Vagina (tissue), 2 donors: ENCODE data around the gene LCT. TPM values are rescaled to one million over a fixed set of nuclear protein-coding genes. Genes with fewer than 3 reads are reported as not detected.

Source experiments
- DNase-seq, 2 donors: peaks; one replicate each; pipeline ENCODE4 v3.0.0-alpha.2; 2017; ENCODE audit errors: extremely low spot score in 2 of 2
- H3K27ac ChIP-seq: fragments of 200-600 bp; sonication (generic); one replicate; pipeline ENCODE4 v1.5.1; 2019
- H3K27me3 ChIP-seq: fragments of 200-600 bp; sonication (generic); one replicate; pipeline ENCODE4 v1.5.1; 2019
- H3K36me3 ChIP-seq, 2 donors: fragments of 200-600 bp; sonication (generic); one replicate each; pipeline ENCODE4 v1.5.1; 2017 to 2019
- H3K4me1 ChIP-seq: fragments of 200-600 bp; sonication (generic); one replicate; pipeline ENCODE4 v1.5.1; 2019
- H3K4me3 ChIP-seq, 2 donors: fragments of 200-600 bp; sonication (generic); 1 replicate in 1 of 2; 2 replicates in 1 of 2; pipeline ENCODE4 v1.5.1; 2016 to 2019
- H3K9me3 ChIP-seq: fragments of 200-600 bp; sonication (generic); one replicate; pipeline ENCODE4 v1.5.1; 2019
- POLR2A ChIP-seq, 2 donors: fragments of 450-650 bp; IDR thresholded peaks; one replicate each; pipeline ENCODE4 v1.6.1; 2017; ENCODE audit warnings: antibody characterized with exemption in 2 of 2, mild to moderate bottlenecking in 2 of 2, moderate library complexity in 2 of 2
- POLR2AphosphoS5 ChIP-seq, 2 donors: sonication (generic); formaldehyde crosslinking; IDR thresholded peaks; one replicate each; pipeline ENCODE4 v1.9.0; 2017; ENCODE audit warnings: antibody characterized with exemption in 2 of 2, mild to moderate bottlenecking in 2 of 2, low read depth in 1 of 2; ENCODE audit not compliant: insufficient read depth in 1 of 2
- intact Hi-C: fragments of 100-400 bp; cut with DNase I; formaldehyde crosslinking; loops from one replicate; pipeline ENCODE4 v1.15.1; 2023
- small RNA-seq: library from RNA; depleted of rRNA; stranded (forward); fragments of <200 nt; gene quantifications from one replicate; pipeline ENCODE3, GENCODE V24; 2016
- total RNA-seq: library from RNA; depleted of rRNA; stranded (reverse); fragments of >200 nt; gene quantifications from one replicate; pipeline ENCODE4 v1.2.3, GENCODE V29; 2016
- TF ChIP-seq, protein P1 (sequence below), 3 experiments: fragments of 450-650 bp in 2 of 3; fragments of 200-600 bp in 1 of 3; sonication (generic) in 1 of 3; IDR thresholded peaks; one replicate each; pipeline ENCODE4 v1.5.1; 2017 to 2019; ENCODE audit warnings: antibody characterized with exemption in 3 of 3, mild to moderate bottlenecking in 2 of 3, moderate library complexity in 2 of 3

LCT gene
- total RNA-seq, 1 donor from 2014 or later, result not detected

DNA sequence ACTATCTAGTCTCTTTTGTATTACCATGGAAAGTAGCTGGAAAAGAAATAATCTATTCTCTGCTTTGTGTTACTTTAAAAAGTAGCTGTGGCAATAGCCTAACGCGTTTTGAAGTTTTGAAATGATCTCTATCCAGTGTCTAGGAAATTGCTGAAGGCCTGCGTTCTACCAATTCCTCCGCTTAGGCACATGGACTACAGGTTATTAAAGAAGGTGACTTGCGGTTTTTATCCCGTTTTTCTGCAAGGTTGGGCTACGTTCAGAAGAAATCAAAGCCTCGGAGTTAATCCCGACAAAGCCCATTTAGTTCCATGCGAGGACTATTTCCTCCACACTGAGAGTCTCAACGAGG, 96.0 kb downstream of the LCT start:
- peak overlapping the region; percentile 71 to 99 for H3K4me3 ChIP-seq
- peak overlapping the region; percentile 100 for H3K27ac ChIP-seq
- no peaks in the 10 kb centered on the region for H3K9me3 ChIP-seq
- no peaks in the 10 kb centered on the region for H3K36me3 ChIP-seq
- TF ChIP-seq, protein P1, sequence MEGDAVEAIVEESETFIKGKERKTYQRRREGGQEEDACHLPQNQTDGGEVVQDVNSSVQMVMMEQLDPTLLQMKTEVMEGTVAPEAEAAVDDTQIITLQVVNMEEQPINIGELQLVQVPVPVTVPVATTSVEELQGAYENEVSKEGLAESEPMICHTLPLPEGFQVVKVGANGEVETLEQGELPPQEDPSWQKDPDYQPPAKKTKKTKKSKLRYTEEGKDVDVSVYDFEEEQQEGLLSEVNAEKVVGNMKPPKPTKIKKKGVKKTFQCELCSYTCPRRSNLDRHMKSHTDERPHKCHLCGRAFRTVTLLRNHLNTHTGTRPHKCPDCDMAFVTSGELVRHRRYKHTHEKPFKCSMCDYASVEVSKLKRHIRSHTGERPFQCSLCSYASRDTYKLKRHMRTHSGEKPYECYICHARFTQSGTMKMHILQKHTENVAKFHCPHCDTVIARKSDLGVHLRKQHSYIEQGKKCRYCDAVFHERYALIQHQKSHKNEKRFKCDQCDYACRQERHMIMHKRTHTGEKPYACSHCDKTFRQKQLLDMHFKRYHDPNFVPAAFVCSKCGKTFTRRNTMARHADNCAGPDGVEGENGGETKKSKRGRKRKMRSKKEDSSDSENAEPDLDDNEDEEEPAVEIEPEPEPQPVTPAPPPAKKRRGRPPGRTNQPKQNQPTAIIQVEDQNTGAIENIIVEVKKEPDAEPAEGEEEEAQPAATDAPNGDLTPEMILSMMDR (IDR thresholded peaks at IDR 0.05), result no peak
- no peak for TF ChIP-seq POLR2AphosphoS5 (IDR thresholded peaks at IDR 0.05; ENCODE audit: insufficient read depth in 1 of 2, low read depth in 1 of 2)
- no peak for TF ChIP-seq POLR2A (IDR thresholded peaks at IDR 0.05)
- peaks cover 29% of the 10 kb centered on the region for H3K4me1 ChIP-seq
- no peak for DNase-seq
- H3K27me3 ChIP-seq, result no peaks in the 10 kb centered on the region
- intact Hi-C loops, result loop anchor here (10.0 kb wide), 1 partner anchor 244 kb away; the partner anchor contains the start of gene DARS1

DNA sequence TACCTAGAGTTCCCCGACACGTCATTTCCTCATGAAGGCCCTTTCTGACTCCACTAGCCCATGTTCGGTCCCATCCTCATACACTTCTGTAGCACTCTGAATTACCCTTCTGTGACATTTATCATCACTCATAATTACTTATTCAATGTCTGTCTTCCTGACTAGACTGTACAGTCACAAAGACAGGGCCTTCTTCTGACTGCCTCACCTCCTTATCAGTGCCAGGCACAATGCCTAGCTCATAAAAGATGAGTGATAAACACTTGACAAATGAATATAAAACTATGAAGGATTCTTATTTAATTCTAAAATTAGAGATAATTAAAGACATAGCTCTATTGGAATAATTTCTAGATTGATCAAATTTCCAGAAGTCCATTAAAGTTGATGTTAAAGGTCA, 96.8 kb downstream of the LCT start:
- H3K4me3 ChIP-seq, result no peak overlapping the region
- TF ChIP-seq POLR2AphosphoS5 (IDR thresholded peaks at IDR 0.05; ENCODE audit: insufficient read depth in 1 of 2, low read depth in 1 of 2), result no peak
- TF ChIP-seq, protein P1 (IDR thresholded peaks at IDR 0.05), result no peak
- no peak for TF ChIP-seq POLR2A (IDR thresholded peaks at IDR 0.05)
- no peaks in the 10 kb centered on the region for H3K9me3 ChIP-seq
- H3K4me1 ChIP-seq, result peaks cover 25% of the 10 kb centered on the region
- no peak for DNase-seq
- H3K27me3 ChIP-seq, result no peaks in the 10 kb centered on the region
- intact Hi-C loops, result loop anchor here (10.0 kb wide), 1 partner anchor 245 kb away; the partner anchor contains the start of gene DARS1
- H3K36me3 ChIP-seq, result no peaks in the 10 kb centered on the region
- H3K27ac ChIP-seq, result no peak overlapping the region

Small RNA genes lying within 50 kb of the gene (small RNA-seq; reads per million reads assigned to genes)
- not detected for gene RF00019

Other genes with a start within 250 kb of the LCT start
- 51.6 TPM for gene UBXN4, start 95.3 kb downstream of the LCT start, total RNA-seq
- 9.6 TPM for gene MCM6, start 39.3 kb upstream of the LCT start, total RNA-seq
- 63.1 TPM for gene DARS1, start 148.4 kb upstream of the LCT start, total RNA-seq